Mucosa of descending colon (tissue), 3 donors: ENCODE measurements around the gene OR9Q2. TPM values are rescaled to one million over a fixed set of nuclear protein-coding genes. Genes with fewer than 3 reads are reported as not detected.
"Not testable (repeated sequence)": the region's sequence is repeated elsewhere in the genome, so short reads cannot be mapped to it uniquely, and the experiment has no call there.

Experiments used
- ATAC-seq: fragments of 200-7000 bp; cut with Tn5 transposase; one replicate; pipeline ENCODE4 v1.9.1; 2020; ENCODE audit warnings: mild to moderate bottlenecking, moderate library complexity
- DNase-seq, 3 donors: peaks; one replicate each; pipeline ENCODE4 v3.0.0-alpha.2; 2020
- H3K36me3 ChIP-seq: fragments of 200-600 bp; one replicate; pipeline ENCODE4 v1.8.0; 2021; ENCODE audit warnings: low read depth, mild to moderate bottlenecking
- H3K4me1 ChIP-seq: fragments of 200-600 bp; one replicate; pipeline ENCODE4 v1.8.0; 2021; ENCODE audit warnings: low read depth, mild to moderate bottlenecking
- H3K4me3 ChIP-seq: fragments of 200-600 bp; one replicate; pipeline ENCODE4 v1.8.0; 2021; ENCODE audit warnings: mild to moderate bottlenecking
- H3K9me3 ChIP-seq: fragments of 200-600 bp; one replicate; pipeline ENCODE4 v1.8.0; 2021; ENCODE audit warnings: mild to moderate bottlenecking
- CTCF ChIP-seq: fragments of 200-600 bp; IDR thresholded peaks from one replicate; pipeline ENCODE4 v1.8.0; 2022; ENCODE audit warnings: antibody characterized with exemption, mild to moderate bottlenecking
- intact Hi-C, 2 donors: fragments of 100-400 bp; cut with DNase I in 1 of 2; cut with micrococcal nuclease in 1 of 2; formaldehyde crosslinking; loops; one replicate each; pipeline versions ENCODE4 v1.11.0 to v1.11.1; 2022; cut with DNase I, micrococcal nuclease
- total RNA-seq, 3 donors: library from RNA; stranded (reverse); fragmentation: NEBNext Ultra II Directional in 2 of 3; extraction: Animal tissue kit (Norgen Biotek cat#: 25700) in 2 of 3; gene quantifications; one replicate each; pipeline versions ENCODE4 v1.2.1 to v1.2.4, GENCODE V29; 2021 to 2023
- donor health status: DM: no; HTN: no; CAD: no; lungs with moderate emphysema.
- donor health status: DM: no; HTN: no; CAD: no.
- donor health status: DM: no; HTN: yes; CAD: no.

The OR9Q2 gene
- total RNA-seq, 3 donors from 2014 or later: not detected

GRCh38 chr11:58192229-58192628, 3.4 kb downstream of the OR9Q2 start:
- peak; percentile 98 for ATAC-seq

GRCh38 chr11:58193391-58193790, 4.5 kb downstream of the OR9Q2 start:
- peaks cover 7% of the 10 kb centered on the region for H3K4me1 ChIP-seq
- no peaks in the 10 kb centered on the region for H3K36me3 ChIP-seq
- DNase-seq (peak in 1 of 3 donors; percentile 41), ATAC-seq (peak; percentile 83)
- peaks cover 11% of the 10 kb centered on the region for H3K9me3 ChIP-seq
- H3K4me3 ChIP-seq: no peak overlapping the region
- TF ChIP-seq CTCF: no peak
- intact Hi-C loops: no loop called here

More at GRCh38 chr11:58192229-58192628, 3.4 kb downstream of the OR9Q2 start:
- Histone ChIP-seq H3K4me1 (peaks cover 7% of the 10 kb centered on the region), H3K4me3 (no peak overlapping the region), H3K36me3 (no peaks in the 10 kb centered on the region), H3K9me3 (peaks cover 4% of the 10 kb centered on the region)
- no peak for TF ChIP-seq CTCF
- peak; percentile 49 to 71 (median 62) for DNase-seq
- intact Hi-C loops: no loop called here

- no peak for ATAC-seq
- H3K9me3 ChIP-seq: peaks cover 11% of the 10 kb centered on the region
- intact Hi-C loops: no loop called here
- no peak overlapping the region for H3K4me3 ChIP-seq
- peaks cover 7% of the 10 kb centered on the region for H3K4me1 ChIP-seq
- H3K36me3 ChIP-seq: no peaks in the 10 kb centered on the region
- no peak for DNase-seq
- no peak for TF ChIP-seq CTCF
Observed at GRCh38 chr11:58195939-58196338, 7.1 kb downstream of the OR9Q2 start.

GRCh38 chr11:58199271-58199670, 10.4 kb downstream of the OR9Q2 start:
- DNase-seq: no peak
- H3K4me3 ChIP-seq: no peak overlapping the region
- ATAC-seq: no peak
- intact Hi-C loops: no loop called here
- no peaks in the 10 kb centered on the region for H3K4me1 ChIP-seq
- no peak for TF ChIP-seq CTCF
- H3K36me3 ChIP-seq: no peaks in the 10 kb centered on the region
- H3K9me3 ChIP-seq: peaks cover 11% of the 10 kb centered on the region

- TF ChIP-seq CTCF: no peak
- no peaks in the 10 kb centered on the region for H3K4me1 ChIP-seq
- intact Hi-C loops: no loop called here
- ATAC-seq (no peak), DNase-seq (no peak)
- H3K9me3 ChIP-seq: no peaks in the 10 kb centered on the region
- H3K36me3 ChIP-seq: no peaks in the 10 kb centered on the region
- no peak within 1 kb of the TSS for H3K4me3 ChIP-seq
Observed at GRCh38 chr11:58204042-58204441, 15.2 kb downstream of the OR9Q2 start, which contains the start of gene OR1S2. TSS of gene OR1S2 (minus strand) at chr11:58204142. CDS start at chr11:58204142, 0 bp downstream.

- H3K36me3 ChIP-seq, H3K9me3 ChIP-seq, DNase-seq, intact Hi-C loops, H3K4me3 ChIP-seq, ATAC-seq, H3K4me1 ChIP-seq: not testable (repeated sequence)
Observed at GRCh38 chr11:58212420-58212819, 23.6 kb downstream of the OR9Q2 start, which contains the start of gene OR1S1. TSS of gene OR1S1 (plus strand) at chr11:58212720.
